B cell (primary cell): ENCODE results near the gene RACK1. TPM values are rescaled to one million over a fixed set of nuclear protein-coding genes. Genes with fewer than 3 reads are reported as not detected.
"Not testable (repeated sequence)": the region's sequence is repeated elsewhere in the genome, so short reads cannot be mapped to it uniquely, and the experiment has no call there.

ENCODE experiments used
- ATAC-seq: fragments of 200-7000 bp; cut with Tn5 transposase; one replicate; pipeline ENCODE4 v1.10.0; 2021; ENCODE audit warnings: low read depth, mild to moderate bottlenecking, moderate number of reproducible peaks, moderate library complexity
- CTCF ChIA-PET: fragments of 350-600 bp; sonication (Branson Sonifier 250); formaldehyde crosslinking; loops from one replicate; lab custom pipeline; 2021; ENCODE audit warnings: antibody characterized with exemption, inconsistent platforms; lab: Charles Lee
- POLR2A ChIA-PET: fragments of 350-600 bp; sonication (Branson Sonifier 250); formaldehyde crosslinking; loops from one replicate; lab custom pipeline; 2021; ENCODE audit warnings: antibody characterized with exemption; lab: Charles Lee
- DNase-seq: peaks from one replicate; pipeline ENCODE4 v3.0.0; 2013
- H2AFZ ChIP-seq: 2 replicates; pipeline ENCODE4 v1.6.1; 2012; ENCODE audit warnings: mild to moderate bottlenecking, low read depth, low read length; ENCODE audit not compliant: insufficient read depth, poor library complexity, severe bottlenecking
- H3K27ac ChIP-seq, 2 donors: 1 replicate in 1 of 2; 2 replicates in 1 of 2; pipeline ENCODE4 v1.5.1; 2012 to 2013; ENCODE audit warnings: low read length in 2 of 2, mild to moderate bottlenecking in 2 of 2, moderate library complexity in 1 of 2
- H3K27me3 ChIP-seq, 4 experiments: fragments of 200-600 bp in 1 of 4; sonication (generic) in 1 of 4; replicated peaks in 1 of 4; 1 replicate in 2 of 4; 2 replicates in 2 of 4; pipeline versions ENCODE4 v1.6.1 to v1.7.0; 2013 to 2016; ENCODE audit warnings: low read length in 3 of 4, mild to moderate bottlenecking in 2 of 4, mixed read lengths in 1 of 4, moderate library complexity in 1 of 4; ENCODE audit not compliant: insufficient read depth in 4 of 4, control insufficient read depth in 3 of 4; ENCODE audit errors: control extremely low read depth in 1 of 4
- H3K36me3 ChIP-seq, 2 experiments: replicated peaks in 1 of 2; 1 replicate in 1 of 2; 2 replicates in 1 of 2; pipeline versions ENCODE4 v1.6.1 to v1.7.1; 2013; ENCODE audit warnings: low read length in 1 of 2; ENCODE audit not compliant: insufficient read depth in 2 of 2, control insufficient read depth in 1 of 2; ENCODE audit errors: control extremely low read depth in 1 of 2, extremely low read depth in 1 of 2
- H3K4me1 ChIP-seq, 2 donors: fragments of 200-600 bp in 1 of 2; sonication (generic) in 1 of 2; 1 replicate in 1 of 2; 2 replicates in 1 of 2; pipeline versions ENCODE4 v1.5.1 to v1.6.1; 2013 to 2017; ENCODE audit warnings: low read length in 2 of 2; ENCODE audit not compliant: control insufficient read depth in 2 of 2, insufficient read depth in 2 of 2
- H3K4me2 ChIP-seq: replicated peaks from 2 replicates; pipeline ENCODE3; 2012; ENCODE audit warnings: mild to moderate bottlenecking, low read depth, low read length; ENCODE audit not compliant: poor library complexity, severe bottlenecking
- H3K4me3 ChIP-seq, 5 experiments: fragments of 200-600 bp in 1 of 5; sonication (generic) in 1 of 5; 1 replicate in 3 of 5; 2 replicates in 2 of 5; pipeline versions ENCODE4 v1.5.1 to v1.7.0; 2011 to 2016; ENCODE audit warnings: low read length in 4 of 5, mild to moderate bottlenecking in 4 of 5, low read depth in 2 of 5, control low read depth in 1 of 5, moderate library complexity in 1 of 5; ENCODE audit not compliant: insufficient read depth in 1 of 5; ENCODE audit errors: control extremely low read depth in 1 of 5, extremely low read depth in 1 of 5
- H3K79me2 ChIP-seq: fragments of 200-600 bp; sonication (generic); one replicate; pipeline ENCODE4 v1.6.0; 2016; ENCODE audit warnings: low read length; ENCODE audit not compliant: control insufficient read depth, insufficient read depth
- H3K9ac ChIP-seq: fragments of 200-600 bp; sonication (generic); 2 replicates; pipeline ENCODE4 v1.6.1; 2017; ENCODE audit warnings: mild to moderate bottlenecking, low read length, moderate library complexity
- H3K9me3 ChIP-seq, 3 donors: one replicate each; pipeline versions ENCODE4 v1.6.1 to v1.7.1; 2013; ENCODE audit warnings: low read length in 2 of 3; ENCODE audit not compliant: control insufficient read depth in 2 of 3, insufficient read depth in 1 of 3; ENCODE audit errors: control extremely low read depth in 1 of 3
- H4K20me1 ChIP-seq: 2 replicates; pipeline ENCODE4 v1.6.0; 2012; ENCODE audit warnings: mild to moderate bottlenecking, low read length; ENCODE audit not compliant: insufficient read depth, control insufficient read depth, poor library complexity, severe bottlenecking
- H3K27ac Mint-ChIP-seq: one replicate; pipeline ENCODE4 v1.8.0; 2021; ENCODE audit warnings: mixed read lengths
- H3K27me3 Mint-ChIP-seq: one replicate; pipeline ENCODE4 v1.8.0; 2021; ENCODE audit warnings: mixed read lengths
- H3K4me1 Mint-ChIP-seq: one replicate; pipeline ENCODE4 v1.8.0; 2021; ENCODE audit warnings: mixed read lengths
- H3K4me3 Mint-ChIP-seq: one replicate; pipeline ENCODE4 v1.8.0; 2021; ENCODE audit warnings: mixed read lengths
- H3K9me3 Mint-ChIP-seq: one replicate; pipeline ENCODE4 v1.8.0; 2022; ENCODE audit warnings: mixed read lengths; ENCODE audit not compliant: insufficient read depth
- CTCF ChIP-seq: fragments of 200-600 bp; IDR thresholded peaks from one replicate; pipeline ENCODE4 v1.8.0; 2022; ENCODE audit warnings: antibody characterized with exemption, mild to moderate bottlenecking
- EZH2 ChIP-seq: IDR thresholded peaks from 2 replicates; pipeline ENCODE4 v1.6.1; 2012; ENCODE audit warnings: borderline replicate concordance, low read depth, mild to moderate bottlenecking, moderate library complexity, low read length; ENCODE audit not compliant: insufficient read depth, poor library complexity, severe bottlenecking
- WGBS: methylation state at CpG from one replicate; pipeline ENCODE4 v1.1.5; 2013; ENCODE audit warnings: missing lambda C conversion rate; ENCODE audit not compliant: insufficient coverage; 5-methylcytosine and 5-hydroxymethylcytosine counted together
- intact Hi-C: fragments of 100-400 bp; cut with micrococcal nuclease; formaldehyde crosslinking; loops from one replicate; pipeline ENCODE4 v1.10.0; 2022
- polyA plus RNA-seq: library from polyadenylated mRNA; depleted of rRNA; stranded (reverse); fragments of >200 nt; gene quantifications from 2 replicates; pipeline ENCODE4 v1.2.3, GENCODE V29; 2012
- total RNA-seq, 2 donors: library from RNA; stranded (reverse); fragments of 120-200 nt in 1 of 2; gene quantifications; 1 replicate in 1 of 2; 2 replicates in 1 of 2; pipeline versions ENCODE4 v1.2.3 to v1.2.4, GENCODE V29; 2013 to 2022

RACK1 gene
- total and polyA plus RNA-seq, 2 donors (not counting 1 experiment from before 2014, with no cell fraction given), result 2,047 to 4,130 TPM

DNA sequence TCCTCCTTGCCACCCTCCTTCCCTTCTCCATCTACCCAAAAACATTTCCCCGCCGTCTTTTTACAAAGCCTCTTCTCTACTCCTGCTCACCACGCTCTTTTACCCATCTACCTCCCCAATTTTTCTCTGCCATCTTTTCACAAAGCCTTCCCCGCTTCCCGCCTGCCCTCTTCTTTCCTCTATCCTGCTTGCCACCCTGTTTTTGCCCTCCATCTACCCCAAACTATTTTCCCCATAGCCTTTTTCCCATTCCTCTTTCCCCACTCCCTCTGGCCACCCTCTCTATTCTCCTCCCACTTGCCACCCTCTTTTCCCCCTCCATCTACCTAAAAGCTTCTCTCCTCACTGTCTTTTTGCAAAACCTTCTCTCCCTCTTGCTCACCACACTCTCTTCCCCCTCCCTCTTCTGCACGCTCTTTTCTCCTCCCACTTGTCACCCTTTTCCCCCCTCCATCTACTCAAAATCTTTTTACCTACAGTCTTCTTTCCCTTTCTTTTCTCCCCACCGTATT, 36.6 kb upstream of the RACK1 start:
- Mint-ChIP-seq H3K4me3 (no peak overlapping the region), H3K4me1 (peaks cover 2% of the 10 kb centered on the region), H3K9me3 (no peaks in the 10 kb centered on the region), H3K27me3 (peaks cover 4% of the 10 kb centered on the region), H3K27ac (no peak overlapping the region)
- TF ChIP-seq EZH2 (no peak), CTCF (no peak)
- intact Hi-C loops, result no loop called here
- Histone ChIP-seq H3K9ac (no peak overlapping the region), H3K79me2 (no peaks in the 10 kb centered on the region), H3K4me3 (no peak overlapping the region), H4K20me1 (no peaks in the 10 kb centered on the region), H3K27me3 (no peaks in the 10 kb centered on the region), H2AFZ (no peak overlapping the region), H3K27ac (no peak overlapping the region), H3K36me3 (no peaks in the 10 kb centered on the region), H3K4me1 (no peaks in the 10 kb centered on the region), H3K9me3 (peaks cover 0 to 4% (median 0%) of the 10 kb centered on the region in 3 donors), H3K4me2 (no peak overlapping the region)
- DNase-seq (no peak), ATAC-seq (no peak)
- ChIA-PET POLR2A (no interaction called here), CTCF (no interaction called here)
- WGBS, result 89% methylated on average over 7 of the region's 7 CpGs

DNA sequence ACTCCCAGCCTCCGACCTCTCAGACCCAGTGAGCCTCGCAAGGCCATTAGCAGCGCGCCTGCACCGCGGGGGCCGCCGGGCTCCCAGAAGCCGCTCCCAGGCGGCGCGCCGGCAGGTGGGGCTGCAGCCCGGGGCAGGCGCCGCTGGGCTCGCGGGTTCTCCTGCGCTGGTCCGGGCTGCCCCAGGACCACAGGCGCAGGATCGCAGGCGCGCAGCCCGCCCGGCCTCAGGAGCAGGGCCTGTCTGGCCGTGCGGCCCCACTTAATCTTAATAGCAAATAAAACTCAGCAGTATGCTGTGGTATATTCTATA, 29.7 kb upstream of the RACK1 start:
- H3K27me3 Mint-ChIP-seq, ATAC-seq, H3K79me2 ChIP-seq, H3K36me3 ChIP-seq, H3K27ac ChIP-seq, H3K9me3 Mint-ChIP-seq, H3K4me1 Mint-ChIP-seq, H2AFZ ChIP-seq, H3K27ac Mint-ChIP-seq, H3K9ac ChIP-seq, H3K4me2 ChIP-seq, H3K4me1 ChIP-seq, H3K4me3 Mint-ChIP-seq, H3K4me3 ChIP-seq, intact Hi-C loops, H3K27me3 ChIP-seq, H3K9me3 ChIP-seq, CTCF ChIA-PET, H4K20me1 ChIP-seq: not testable (repeated sequence)
- peak; percentile 34 for TF ChIP-seq CTCF
- peak; percentile 51 for DNase-seq
- WGBS, result 34% methylated on average over 19 of the region's 28 CpGs
- POLR2A ChIA-PET, result interaction anchor here (0.6 kb wide), 1 partner anchor 194 kb away, joined by 4 read pairs; no protein-coding TSS in a partner anchor
